SK-N-MC (cell line): ENCODE results near the gene GTF2H2C_2.
"Not testable (repeated sequence)": the region's sequence is repeated elsewhere in the genome, so short reads cannot be mapped to it uniquely, and the experiment has no call there.

Source experiments
- EZH2 ChIP-seq: fragments of 200-600 bp; sonication (generic); IDR thresholded peaks from one replicate; pipeline ENCODE4 v1.6.1; 2017; ENCODE audit warnings: antibody characterized with exemption
- FOXP2 ChIP-seq: optimal IDR thresholded peaks from 2 replicates; pipeline ENCODE3; 2011; ENCODE audit warnings: mild to moderate bottlenecking, moderate library complexity; ENCODE audit not compliant: insufficient read depth; ENCODE audit errors: extremely low read length, control extremely low read depth
- POLR2AphosphoS5 ChIP-seq: IDR thresholded peaks from 2 replicates; pipeline ENCODE4 v1.6.1; 2012; ENCODE audit warnings: mild to moderate bottlenecking, low read depth, low read length, borderline replicate concordance

DNA sequence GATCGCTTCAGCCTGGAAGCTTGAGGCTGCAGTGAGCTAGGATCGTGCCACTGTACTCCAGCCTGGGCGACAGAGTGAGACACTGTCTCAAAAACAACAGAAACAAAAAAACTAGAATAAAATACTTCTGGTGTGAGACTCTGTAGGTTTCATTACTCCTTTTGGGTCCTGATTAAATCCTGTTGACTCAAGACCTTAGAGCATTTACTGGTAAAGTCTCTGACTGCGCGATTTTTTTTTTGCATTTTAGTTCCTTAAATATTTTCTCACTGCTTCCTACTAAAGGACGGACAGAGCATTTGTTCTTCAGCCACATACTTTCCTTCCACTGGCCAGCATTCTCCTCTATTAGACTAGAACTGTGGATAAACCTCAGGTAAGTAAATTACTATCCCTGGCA, 46.8 kb downstream of the GTF2H2C_2 start:
- not testable (repeated sequence) for TF ChIP-seq EZH2, POLR2AphosphoS5, FOXP2
